SK-N-MC (cell line): ENCODE results near the gene PNKD.
A peak's percentile ranks its signal among the peaks of the same experiment; 100 is the strongest.

Experiments used
- DNase-seq: peaks from one replicate; pipeline ENCODE4 v3.0.0-alpha.2; 2011; ENCODE audit warnings: low read depth, low spot score
- H3K27ac ChIP-seq: fragments of 200-600 bp; sonication (generic); 2 replicates; pipeline ENCODE4 v1.5.1; 2016; ENCODE audit warnings: mixed run types
- H3K36me3 ChIP-seq: fragments of 200-600 bp; sonication (generic); 2 replicates; pipeline ENCODE4 v1.6.1; 2017; ENCODE audit warnings: antibody characterized with exemption, low read length, mixed read lengths; ENCODE audit not compliant: insufficient read depth
- H3K4me3 ChIP-seq: fragments of 200-600 bp; sonication (generic); 2 replicates; pipeline ENCODE4 v1.5.1; 2016
- H3K9ac ChIP-seq: fragments of 200-600 bp; sonication (generic); 2 replicates; pipeline ENCODE4 v1.8.0; 2017; ENCODE audit warnings: mixed run types, mixed read lengths; ENCODE audit not compliant: insufficient read length
- H3K9me3 ChIP-seq: fragments of 200-600 bp; sonication (generic); 2 replicates; pipeline ENCODE4 v1.6.1; 2017; ENCODE audit warnings: low read depth, mild to moderate bottlenecking, antibody characterized with exemption, low read length, moderate library complexity, mixed read lengths
- EZH2 ChIP-seq: fragments of 200-600 bp; sonication (generic); IDR thresholded peaks from one replicate; pipeline ENCODE4 v1.6.1; 2017; ENCODE audit warnings: antibody characterized with exemption
- FOXP2 ChIP-seq: optimal IDR thresholded peaks from 2 replicates; pipeline ENCODE3; 2011; ENCODE audit warnings: mild to moderate bottlenecking, moderate library complexity; ENCODE audit not compliant: insufficient read depth; ENCODE audit errors: extremely low read length, control extremely low read depth
- POLR2AphosphoS5 ChIP-seq: IDR thresholded peaks from 2 replicates; pipeline ENCODE4 v1.6.1; 2012; ENCODE audit warnings: mild to moderate bottlenecking, low read depth, low read length, borderline replicate concordance

The PNKD gene

DNA sequence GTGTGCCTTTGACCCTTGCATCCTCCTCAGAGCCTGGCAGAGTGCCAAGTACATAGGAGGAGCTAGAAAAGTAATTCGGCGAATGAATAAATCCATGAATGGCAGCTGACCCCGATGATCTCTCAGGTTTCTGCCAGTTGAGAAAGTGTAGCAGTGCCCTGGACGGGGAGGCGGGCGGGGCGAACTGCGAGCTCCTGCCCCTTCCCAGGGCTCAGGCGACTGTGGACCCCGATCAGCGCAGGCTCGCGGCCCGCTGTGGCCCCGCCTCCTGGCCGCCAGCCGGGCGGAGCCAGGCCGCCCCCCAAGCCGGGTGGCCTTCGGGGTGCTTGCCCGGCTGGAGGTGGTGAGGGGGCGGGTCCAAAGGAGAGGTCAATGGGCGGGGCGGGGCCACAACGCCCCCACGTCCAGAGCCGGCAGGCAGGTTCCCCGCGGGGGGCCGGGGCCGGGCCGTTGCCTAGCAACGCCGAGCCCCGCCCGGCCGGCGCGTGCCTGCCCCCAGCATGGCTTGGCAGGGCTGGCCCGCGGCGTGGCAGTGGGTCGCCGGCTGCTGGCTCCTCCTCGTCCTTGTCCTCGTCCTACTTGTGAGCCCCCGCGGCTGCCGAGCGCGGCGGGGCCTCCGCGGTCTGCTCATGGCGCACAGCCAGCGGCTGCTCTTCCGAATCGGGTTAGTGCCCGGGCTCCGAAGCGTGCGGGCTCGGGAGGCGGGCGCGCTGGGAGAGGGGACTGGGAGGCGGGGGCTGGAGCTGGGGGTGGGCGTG is 52.6 kb downstream of the PNKD start:
- no peaks in the 10 kb centered on the region for H3K36me3 ChIP-seq
- H3K9me3 ChIP-seq, result no peaks in the 10 kb centered on the region
- peak overlapping the region; percentile 42; the same call in 1 of the 2 replicates for H3K27ac ChIP-seq
- peak overlapping the region; percentile 37 for H3K9ac ChIP-seq
- no peak for DNase-seq
- peak; percentile 67 for TF ChIP-seq POLR2AphosphoS5
- no peak for TF ChIP-seq EZH2
- peak overlapping the region; percentile 83 for H3K4me3 ChIP-seq

DNA sequence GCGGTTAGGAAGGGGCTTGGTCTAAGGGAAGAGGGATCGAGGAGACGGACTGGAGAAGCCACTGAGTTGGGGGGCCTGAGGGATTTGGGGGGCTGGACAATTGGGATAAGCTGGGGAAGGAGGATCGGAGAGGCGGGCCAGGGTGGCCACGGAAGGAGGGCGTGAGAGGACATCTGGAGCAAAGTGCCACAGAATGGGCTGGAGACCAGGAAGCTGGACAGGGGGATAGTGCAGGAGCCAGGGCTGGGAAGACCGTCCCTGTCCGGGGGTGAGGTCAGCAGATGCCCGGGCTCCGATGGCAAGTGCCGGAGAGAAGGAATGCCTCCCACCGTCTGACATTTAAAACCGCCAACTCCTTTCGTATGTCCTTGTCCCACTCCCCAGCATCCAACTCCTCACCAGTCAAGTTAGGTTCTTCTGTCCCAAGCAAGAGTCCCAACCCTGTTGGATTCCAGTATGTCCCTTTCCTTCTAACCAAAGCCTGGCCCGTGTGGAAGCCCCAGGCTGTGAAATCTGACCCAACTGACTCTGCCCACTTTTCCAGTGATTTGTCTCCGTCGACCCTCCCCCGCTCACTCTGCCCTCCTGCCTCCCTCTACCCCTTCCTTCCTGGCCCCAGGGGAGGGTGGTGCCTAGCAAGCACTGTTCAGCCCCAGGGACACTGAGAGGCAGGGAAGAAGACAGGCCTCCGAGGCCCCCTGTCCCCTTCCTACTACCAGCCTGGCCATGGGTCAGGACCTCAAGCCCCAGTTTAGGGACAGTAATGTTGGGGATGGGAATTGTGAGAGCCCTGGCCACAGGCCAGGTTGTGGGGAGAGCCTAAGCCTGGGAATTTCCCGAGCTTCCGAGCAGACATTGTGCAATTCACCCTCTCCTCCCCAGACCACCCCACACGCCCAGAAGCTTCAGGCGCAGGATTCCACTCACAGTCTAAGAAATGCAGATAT is 53.5 kb downstream of the PNKD start:
- 0 out of 2 replicates have a peak, but pooled peaks have one; percentile 32 for TF ChIP-seq POLR2AphosphoS5
- no peak for TF ChIP-seq EZH2
- Histone ChIP-seq H3K4me3 (peak overlapping the region; percentile 83), H3K9ac (peak overlapping the region; percentile 21), H3K36me3 (no peaks in the 10 kb centered on the region), H3K27ac (peak overlapping the region; percentile 87), H3K9me3 (no peaks in the 10 kb centered on the region)
- DNase-seq, result no peak

DNA sequence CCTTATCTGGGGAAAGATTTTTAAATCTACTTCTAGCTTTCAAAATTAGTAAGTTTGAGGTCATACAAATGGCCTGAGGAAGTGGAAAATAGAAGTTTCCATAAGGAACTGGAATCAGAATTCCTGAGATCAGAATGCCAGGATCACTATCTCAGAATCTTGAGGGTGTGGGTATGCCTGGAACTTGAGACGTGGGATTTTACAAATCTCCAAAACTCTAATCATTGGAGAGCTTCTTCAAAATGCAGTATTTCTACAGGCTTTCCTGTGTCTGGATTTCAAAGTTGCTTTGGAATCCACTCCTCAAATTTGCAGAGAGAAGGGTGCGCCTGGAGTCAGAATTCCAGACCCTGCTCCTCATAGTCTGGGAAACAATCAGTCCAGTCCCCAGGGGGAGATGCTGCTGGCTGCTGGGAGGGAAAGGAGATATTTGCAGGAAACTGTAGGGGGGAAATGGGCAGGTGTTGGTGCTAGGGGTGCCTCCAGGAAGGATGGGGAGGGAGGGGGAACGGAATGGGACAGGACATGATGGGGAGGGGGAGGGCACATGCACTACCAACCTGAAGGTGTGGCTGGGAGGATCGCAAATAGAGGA is 55.3 kb downstream of the PNKD start:
- Histone ChIP-seq H3K36me3 (no peaks in the 10 kb centered on the region), H3K9me3 (no peaks in the 10 kb centered on the region), H3K9ac (peak overlapping the region; percentile 41), H3K27ac (0 out of 2 replicates have a peak overlapping the region, but pooled peaks have one; percentile 25), H3K4me3 (no peak overlapping the region; the same call in 1 of the 2 replicates)
- TF ChIP-seq POLR2AphosphoS5 (no peak), EZH2 (no peak), FOXP2 (no peak)
- no peak for DNase-seq

DNA sequence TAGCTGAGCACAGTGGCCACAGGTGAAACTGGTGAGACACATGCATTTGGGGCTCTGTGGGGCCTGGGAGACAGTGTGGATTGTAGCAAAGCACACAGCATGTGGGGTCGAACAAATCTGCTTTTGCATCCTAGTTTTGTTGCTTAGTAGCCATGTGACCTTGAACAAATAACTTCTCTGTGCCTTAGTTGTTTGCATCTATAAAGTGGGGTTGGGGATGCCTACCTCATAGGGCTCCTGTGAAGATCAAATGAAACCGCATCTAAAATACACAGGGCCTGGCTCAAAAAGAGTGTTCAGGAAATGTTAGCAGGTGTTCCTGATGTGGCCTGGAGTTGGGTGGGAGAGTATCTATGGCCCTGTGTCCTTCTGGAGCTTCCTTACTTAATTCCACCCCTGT is 56.0 kb downstream of the PNKD start:
- no peak overlapping the region for H3K27ac ChIP-seq
- no peaks in the 10 kb centered on the region for H3K9me3 ChIP-seq
- H3K4me3 ChIP-seq, result no peak overlapping the region
- TF ChIP-seq EZH2, result no peak
- TF ChIP-seq FOXP2, result no peak
- TF ChIP-seq POLR2AphosphoS5, result no peak
- no peak for DNase-seq
- no peak overlapping the region for H3K9ac ChIP-seq
- H3K36me3 ChIP-seq, result no peaks in the 10 kb centered on the region

DNA sequence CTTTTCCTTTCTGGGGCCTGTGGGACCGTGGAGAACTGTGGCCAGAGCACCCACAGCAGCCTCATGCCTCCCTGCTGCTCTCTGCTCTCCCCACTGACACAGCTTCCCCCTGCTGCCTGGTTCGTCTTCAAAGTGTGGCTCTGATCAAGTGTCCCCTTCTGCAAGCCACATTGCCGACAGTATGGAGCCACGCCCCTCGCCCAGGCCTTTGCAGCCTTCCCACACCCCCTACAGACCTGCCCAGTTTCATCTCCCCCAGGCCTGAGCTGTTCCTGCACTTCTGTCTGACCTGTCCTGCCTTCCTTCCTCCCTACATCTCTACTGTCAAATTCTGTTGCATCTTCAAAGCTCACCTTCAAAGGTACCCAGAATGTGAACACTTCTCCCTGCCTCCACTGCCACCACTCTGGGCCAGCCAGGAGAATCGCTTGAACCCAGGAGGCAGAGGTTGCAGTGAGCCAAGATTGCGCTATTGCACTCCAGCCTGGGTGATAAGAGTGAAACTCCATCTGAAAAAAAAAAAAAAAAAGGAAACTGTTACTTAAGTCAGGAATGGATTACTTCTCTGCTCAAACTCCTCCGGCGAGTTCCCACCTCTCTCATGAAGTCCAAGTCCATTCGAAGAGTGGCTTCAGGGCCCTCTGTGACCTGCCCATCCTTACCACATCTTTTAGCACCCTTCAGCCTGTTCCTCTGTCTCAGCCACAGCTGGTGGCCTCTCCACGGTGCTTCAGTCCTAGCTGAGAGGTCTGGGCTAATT is 57.3 kb downstream of the PNKD start:
- Histone ChIP-seq H3K4me3 (no peak overlapping the region), H3K27ac (no peak overlapping the region), H3K36me3 (no peaks in the 10 kb centered on the region), H3K9ac (no peak overlapping the region), H3K9me3 (no peaks in the 10 kb centered on the region)
- DNase-seq, result no peak
- TF ChIP-seq EZH2 (no peak), FOXP2 (no peak), POLR2AphosphoS5 (no peak)

DNA sequence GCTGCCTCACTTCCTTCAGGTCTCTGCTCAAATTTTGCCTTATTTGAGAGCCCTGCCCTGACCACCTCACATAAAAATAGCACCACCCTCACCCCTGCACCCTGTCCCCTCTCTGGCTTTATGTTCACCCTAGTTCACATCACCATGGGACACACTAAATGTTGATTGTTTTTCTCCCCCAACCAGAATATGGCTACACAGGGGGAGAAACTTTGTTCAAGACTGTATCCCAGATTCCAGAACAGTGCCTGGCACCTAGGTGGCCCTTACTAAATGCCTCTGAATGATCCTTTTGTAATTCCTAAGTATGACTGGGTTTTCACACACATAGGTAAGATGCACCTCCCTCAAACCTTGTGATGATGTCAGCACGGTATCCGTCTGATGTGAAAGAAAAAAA is 58.0 kb downstream of the PNKD start:
- Histone ChIP-seq H3K9ac (no peak overlapping the region), H3K9me3 (no peaks in the 10 kb centered on the region), H3K36me3 (no peaks in the 10 kb centered on the region), H3K27ac (no peak overlapping the region), H3K4me3 (no peak overlapping the region)
- DNase-seq, result no peak
- TF ChIP-seq POLR2AphosphoS5 (no peak), FOXP2 (no peak), EZH2 (no peak)

DNA sequence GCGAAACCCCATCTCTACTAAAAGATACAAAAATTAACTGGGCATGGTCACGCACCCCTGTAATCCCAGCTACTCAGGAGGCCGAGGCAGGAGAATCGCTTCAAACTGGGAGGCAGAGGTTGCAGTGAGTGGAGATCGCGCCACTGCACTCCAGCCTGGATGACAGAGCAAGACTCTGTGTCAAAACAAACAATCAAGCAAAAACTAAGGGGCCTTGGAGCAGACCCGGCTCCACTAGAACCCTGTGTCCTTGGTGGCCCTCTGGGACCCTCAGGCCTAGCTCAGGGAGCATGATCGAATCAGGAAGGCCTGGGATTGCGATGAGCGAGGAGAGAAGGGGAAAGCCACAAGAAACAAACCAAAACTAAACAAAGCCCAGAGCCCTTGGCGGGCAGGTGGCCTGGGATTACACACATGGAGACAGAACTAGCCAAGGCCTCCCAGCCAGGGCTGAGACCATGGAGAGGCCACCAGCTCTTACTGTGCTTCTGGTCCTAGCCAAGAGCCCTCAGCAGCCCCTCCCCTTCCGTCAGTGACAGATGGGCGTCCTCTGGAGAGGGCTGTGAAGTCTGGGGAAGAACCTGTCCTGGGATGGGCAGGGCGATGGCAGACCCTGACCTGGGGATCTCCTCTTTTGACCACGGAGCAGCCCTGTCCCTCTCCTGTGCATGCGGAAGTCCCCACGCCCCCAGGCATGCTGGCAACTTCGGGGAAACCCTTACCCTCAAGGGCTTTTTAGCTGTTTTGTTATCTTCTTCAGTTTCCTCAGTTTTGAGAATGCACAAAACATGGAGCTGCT is 58.9 kb downstream of the PNKD start:
- no peak for DNase-seq
- no peak overlapping the region for H3K4me3 ChIP-seq

More for the DNA sequence above, 58.9 kb downstream of the PNKD start:
- Histone ChIP-seq H3K9me3 (no peaks in the 10 kb centered on the region), H3K27ac (no peak overlapping the region), H3K9ac (no peak overlapping the region), H3K36me3 (no peaks in the 10 kb centered on the region)
- no peak for TF ChIP-seq POLR2AphosphoS5
- no peak for TF ChIP-seq FOXP2
- TF ChIP-seq EZH2, result no peak
